ENCODE measurements around the gene DVL3.

The DVL3 gene

GRCh38 chr3:184166671-184167070, 11.5 kb downstream of the DVL3 start:
- TF ChIP-seq MYC (IDR thresholded peaks at IDR 0.05; ENCODE audit: low read depth, low read length) = no peak
- no peak for TF ChIP-seq CTCF (IDR thresholded peaks at IDR 0.05; ENCODE audit: low read depth, low read length)
- no peak for TF ChIP-seq POLR2A (IDR thresholded peaks at IDR 0.05; ENCODE audit: extremely low read depth, insufficient read length)
- TF ChIP-seq, protein P1, sequence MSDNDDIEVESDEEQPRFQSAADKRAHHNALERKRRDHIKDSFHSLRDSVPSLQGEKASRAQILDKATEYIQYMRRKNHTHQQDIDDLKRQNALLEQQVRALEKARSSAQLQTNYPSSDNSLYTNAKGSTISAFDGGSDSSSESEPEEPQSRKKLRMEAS (IDR thresholded peaks at IDR 0.05; ENCODE audit: low read depth, low read length) = no peak
- DNase-seq (ENCODE audit: low read depth) = no peak
- no peak overlapping the region for H3K4me3 ChIP-seq (ENCODE audit: low read depth, low read length)

- TF ChIP-seq, protein P1 (IDR thresholded peaks at IDR 0.05; ENCODE audit: low read depth, low read length) = no peak
- TF ChIP-seq POLR2A (IDR thresholded peaks at IDR 0.05; ENCODE audit: extremely low read depth, insufficient read length) (no peak), CTCF (IDR thresholded peaks at IDR 0.05; ENCODE audit: low read depth, low read length) (no peak), MYC (IDR thresholded peaks at IDR 0.05; ENCODE audit: low read depth, low read length) (no peak)
- no peak for DNase-seq (ENCODE audit: low read depth)
- H3K4me3 ChIP-seq (ENCODE audit: low read depth, low read length) = no peak overlapping the region
Observed at GRCh38 chr3:184167786-184168185, 12.6 kb downstream of the DVL3 start.

DNA sequence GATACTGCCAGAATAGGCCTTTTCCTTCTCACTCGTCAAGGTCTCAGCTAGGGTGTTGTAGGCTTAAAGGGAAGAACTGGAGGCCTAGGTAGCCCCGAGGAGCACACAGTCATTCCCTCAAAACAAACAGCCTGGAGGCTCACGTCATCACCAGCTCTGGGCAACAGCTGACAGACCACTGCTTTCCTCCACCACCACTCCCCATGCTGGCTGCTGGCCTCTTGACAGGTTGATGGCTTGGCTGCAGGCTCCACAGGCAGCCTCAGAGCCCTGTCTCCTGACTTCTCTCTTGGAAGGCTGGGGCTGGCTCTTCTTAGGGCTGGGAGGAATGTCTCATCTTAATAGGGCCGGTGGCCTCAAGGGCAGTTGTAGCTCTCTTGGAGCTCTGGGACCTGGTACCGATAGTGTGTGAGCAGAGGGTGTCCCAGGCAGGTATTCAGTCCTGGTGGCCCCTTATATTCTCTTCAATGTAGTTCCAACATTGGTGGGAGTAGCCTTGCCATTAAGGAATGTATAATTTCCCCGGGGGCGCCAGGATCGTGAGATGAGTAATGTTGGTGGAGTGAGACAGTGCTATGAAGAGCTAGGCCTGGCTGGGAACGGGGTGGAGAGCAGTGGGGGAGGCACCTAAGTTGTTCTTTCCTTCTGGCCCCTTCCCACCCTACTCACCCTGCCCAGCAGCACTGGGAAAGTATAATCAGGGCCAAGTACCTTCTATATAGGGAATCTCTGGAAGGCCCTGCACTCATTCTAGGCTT, 13.4 kb downstream of the DVL3 start:
- H3K4me3 ChIP-seq (ENCODE audit: low read depth, low read length) = no peak overlapping the region
- no peak for DNase-seq (ENCODE audit: low read depth)
- TF ChIP-seq MYC (IDR thresholded peaks at IDR 0.05; ENCODE audit: low read depth, low read length) (no peak), POLR2A (IDR thresholded peaks at IDR 0.05; ENCODE audit: extremely low read depth, insufficient read length) (no peak), CTCF (IDR thresholded peaks at IDR 0.05; ENCODE audit: low read depth, low read length) (no peak)
- TF ChIP-seq, protein P1 (IDR thresholded peaks at IDR 0.05; ENCODE audit: low read depth, low read length) = no peak

GRCh38 chr3:184169896-184170875, 15.0 kb downstream of the DVL3 start:
- H3K4me3 ChIP-seq (ENCODE audit: low read depth, low read length) = no peak overlapping the region
- no peak for DNase-seq (ENCODE audit: low read depth)
- TF ChIP-seq, protein P1 (IDR thresholded peaks at IDR 0.05; ENCODE audit: low read depth, low read length) = no peak
- no peak for TF ChIP-seq CTCF (IDR thresholded peaks at IDR 0.05; ENCODE audit: low read depth, low read length)
- TF ChIP-seq POLR2A (IDR thresholded peaks at IDR 0.05; ENCODE audit: extremely low read depth, insufficient read length) = no peak
- TF ChIP-seq MYC (IDR thresholded peaks at IDR 0.05; ENCODE audit: low read depth, low read length) = no peak

DNA sequence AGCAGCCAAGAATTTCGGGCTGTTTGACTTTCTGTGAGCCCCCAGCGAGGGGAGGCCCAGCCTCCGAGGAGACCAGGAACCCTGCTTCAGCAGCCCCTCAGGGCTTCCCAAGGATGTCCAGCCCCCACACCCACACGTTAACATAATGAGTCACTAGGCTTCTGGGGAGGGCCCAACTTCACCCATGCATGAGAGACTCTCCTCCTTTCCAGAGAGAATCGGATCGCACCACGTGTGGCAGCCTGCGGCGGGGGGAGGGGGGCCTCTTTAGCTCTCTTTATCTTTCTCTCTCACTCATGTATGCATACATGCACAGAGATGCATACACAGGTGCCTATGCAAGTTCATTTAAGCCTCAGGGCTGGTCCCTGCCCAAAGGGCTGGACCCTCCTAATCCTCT, 16.4 kb downstream of the DVL3 start:
- DNase-seq (ENCODE audit: low read depth) = no peak
- TF ChIP-seq, protein P1 (IDR thresholded peaks at IDR 0.05; ENCODE audit: low read depth, low read length) = no peak
- no peak for TF ChIP-seq CTCF (IDR thresholded peaks at IDR 0.05; ENCODE audit: low read depth, low read length)
- TF ChIP-seq POLR2A (IDR thresholded peaks at IDR 0.05; ENCODE audit: extremely low read depth, insufficient read length) = no peak
- TF ChIP-seq MYC (IDR thresholded peaks at IDR 0.05; ENCODE audit: low read depth, low read length) = no peak

More for the DNA sequence above, 16.4 kb downstream of the DVL3 start:
- H3K4me3 ChIP-seq (ENCODE audit: low read depth, low read length) = no peak overlapping the region
